ENCODE results near the gene ATP1B4.

Gene ATP1B4

GRCh38 chrX:120377715-120378114 is 15.8 kb downstream of the ATP1B4 start:
- DNase-seq: no peak

GRCh38 chrX:120378570-120378969 is 16.7 kb downstream of the ATP1B4 start:
- no peak for DNase-seq

- DNase-seq: no peak
These were observed 18.2 kb downstream of the ATP1B4 start for GRCh38 chrX:120379937-120380681.

GRCh38 chrX:120380699-120381098 is 18.8 kb downstream of the ATP1B4 start:
- no peak for DNase-seq

- no peak for DNase-seq
These were observed 39.4 kb downstream of the ATP1B4 start for GRCh38 chrX:120401301-120401700.

- DNase-seq: no peak
These were observed 40.5 kb downstream of the ATP1B4 start for GRCh38 chrX:120402369-120402768.

GRCh38 chrX:120406638-120407037 is 44.7 kb downstream of the ATP1B4 start:
- DNase-seq: no peak

GRCh38 chrX:120408168-120408567 is 46.3 kb downstream of the ATP1B4 start:
- no peak for DNase-seq

GRCh38 chrX:120419463-120419862 is 57.6 kb downstream of the ATP1B4 start:
- DNase-seq: no peak

- DNase-seq: no peak
These were observed 64.7 kb downstream of the ATP1B4 start for GRCh38 chrX:120426599-120426998.

GRCh38 chrX:120428309-120428708 is 66.4 kb downstream of the ATP1B4 start:
- DNase-seq: no peak

- no peak for DNase-seq
These were observed 68.1 kb downstream of the ATP1B4 start for GRCh38 chrX:120429776-120430540.
